ENCODE measurements around the gene TSKS.

TSKS gene

GRCh38 chr19:49792829-49793560 is 29.9 kb upstream of the TSKS start:
- DNase-seq, result no peak

- DNase-seq, result no peak
These were observed 28.8 kb upstream of the TSKS start for GRCh38 chr19:49791776-49792445.

GRCh38 chr19:49790866-49791265 is 27.8 kb upstream of the TSKS start:
- DNase-seq, result no peak

GRCh38 chr19:49788857-49789256 is 25.8 kb upstream of the TSKS start:
- no peak for DNase-seq

GRCh38 chr19:49787746-49788145 is 24.6 kb upstream of the TSKS start:
- DNase-seq, result no peak

- DNase-seq, result no peak
These were observed 23.3 kb upstream of the TSKS start for GRCh38 chr19:49786376-49786820.

GRCh38 chr19:49782515-49782914 is 19.4 kb upstream of the TSKS start:
- no peak for DNase-seq

GRCh38 chr19:49781394-49781793 is 18.3 kb upstream of the TSKS start:
- no peak for DNase-seq

GRCh38 chr19:49780861-49781260 is 17.8 kb upstream of the TSKS start:
- DNase-seq, result no peak

- no peak for DNase-seq
These were observed 16.8 kb upstream of the TSKS start for GRCh38 chr19:49779731-49780555.

- DNase-seq, result no peak
These were observed 13.3 kb upstream of the TSKS start for GRCh38 chr19:49776371-49776764.

GRCh38 chr19:49775742-49776370 is 12.8 kb upstream of the TSKS start:
- DNase-seq, result no peak

- DNase-seq, result no peak
These were observed 11.9 kb upstream of the TSKS start for GRCh38 chr19:49774969-49775368.

- DNase-seq, result no peak
These were observed 10.7 kb upstream of the TSKS start for GRCh38 chr19:49773663-49774350.

GRCh38 chr19:49772850-49773432 is 9.8 kb upstream of the TSKS start:
- DNase-seq, result no peak

GRCh38 chr19:49771674-49772139 is 8.6 kb upstream of the TSKS start:
- DNase-seq, result no peak

- DNase-seq, result no peak
These were observed 7.4 kb upstream of the TSKS start for GRCh38 chr19:49770529-49770928.

GRCh38 chr19:49767967-49768581 is 5.0 kb upstream of the TSKS start:
- DNase-seq, result no peak

GRCh38 chr19:49767381-49767780 is 4.3 kb upstream of the TSKS start:
- DNase-seq, result no peak

GRCh38 chr19:49766930-49767299 is 3.8 kb upstream of the TSKS start, which contains the start of gene AP2A1:
Gene AP2A1, plus strand, starts transcription at chr19:49767001. Its CDS starts 133 bp downstream, at chr19:49767134.
- DNase-seq, result no peak

All from activated CD4-positive, alpha-beta T cell treated with anti-CD3 and anti-CD28 coated beads, Interleukin-10, Interleukin-2, amounts not matched to agents 100 ng/mL and 50 ng/mL, durations not matched to agents 16 hours and 8 hours (primary cell).